GM18861 (cell line): ENCODE results near the gene KAT2A.
"Not testable (repeated sequence)": the region's sequence is repeated elsewhere in the genome, so short reads cannot be mapped to it uniquely, and the experiment has no call there.

Experiments used
- ATAC-seq: cut with Tn5 transposase; IDR thresholded peaks from one replicate; pipeline ENCODE4 v1.9.1; 2021; ENCODE audit not compliant: unreplicated experiment

Gene KAT2A

DNA sequence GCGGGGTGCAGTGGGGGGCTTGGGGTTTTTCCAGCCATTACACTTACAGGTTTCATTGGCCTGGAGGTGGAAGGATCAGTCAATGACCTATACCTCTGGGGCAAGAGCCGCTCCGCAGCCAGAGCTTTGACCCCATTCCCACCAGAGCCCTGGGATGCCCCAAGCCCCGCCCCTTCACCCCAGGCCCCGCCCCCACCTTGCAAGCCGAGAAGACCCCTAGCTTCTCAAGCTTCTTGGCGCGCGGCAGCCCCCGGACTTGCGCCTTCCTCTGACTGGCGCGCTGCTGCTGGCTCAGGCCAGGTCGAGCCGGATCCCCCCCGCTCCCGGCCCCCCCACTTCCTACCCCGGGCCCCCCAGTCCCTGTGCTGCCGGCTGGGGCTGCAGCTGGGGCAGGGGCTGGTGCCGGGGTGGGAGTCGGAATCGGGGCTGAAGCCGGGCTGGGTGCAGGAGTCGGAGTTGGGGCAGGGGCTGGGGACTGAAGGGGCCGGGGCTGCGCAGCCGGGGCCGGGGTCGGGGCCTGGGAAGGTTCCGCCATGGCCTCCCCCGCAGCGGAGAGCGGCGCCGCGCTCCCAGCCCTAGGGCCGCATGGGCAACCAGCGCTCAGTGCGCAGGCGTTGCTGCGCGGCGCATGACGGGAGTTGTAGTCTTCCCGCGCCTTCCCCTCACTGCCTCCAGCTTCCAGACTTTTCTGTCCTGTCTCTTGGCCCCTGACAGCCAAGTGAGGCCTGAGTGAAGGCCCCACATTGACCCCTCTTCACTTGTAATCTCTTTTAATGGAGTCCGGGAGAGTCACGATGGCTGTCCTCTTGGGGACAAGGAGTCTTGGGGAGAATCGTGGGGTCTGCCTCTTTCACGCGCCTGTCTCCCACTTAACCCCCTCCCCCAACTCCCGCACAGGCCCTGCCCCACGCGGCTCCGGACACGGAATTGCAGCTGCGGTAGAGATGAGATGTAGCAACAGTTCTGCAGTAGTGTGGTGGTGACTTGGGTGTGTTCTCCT, at the start of gene KAT2A:
Gene KAT2A (minus strand): TSS at position 598 of the 1,000 bp plus-strand sequence. CDS start 63 bp downstream, at position 535.
- peak; percentile 63 for ATAC-seq

DNA sequence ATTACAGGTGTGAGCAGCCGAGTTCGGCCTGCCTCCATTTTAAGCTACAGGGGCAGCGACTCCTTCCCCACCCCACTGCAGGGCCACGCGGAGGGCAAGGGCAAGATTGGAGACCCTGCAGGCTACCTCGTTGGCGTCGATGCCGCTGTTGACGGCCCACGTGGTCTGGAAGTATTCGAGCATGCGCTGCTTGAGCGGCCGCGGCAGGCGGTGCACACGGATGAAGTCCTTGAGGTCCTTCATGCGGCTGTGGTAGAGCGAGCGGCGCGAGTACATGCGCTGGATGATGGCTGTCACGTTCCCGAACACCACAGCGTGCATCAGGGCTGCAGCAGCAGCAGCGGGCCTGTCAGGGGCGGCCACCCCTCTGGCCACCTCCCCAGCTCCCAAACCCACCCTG, 48.2 kb upstream of the KAT2A start:
- ATAC-seq, result no peak

DNA sequence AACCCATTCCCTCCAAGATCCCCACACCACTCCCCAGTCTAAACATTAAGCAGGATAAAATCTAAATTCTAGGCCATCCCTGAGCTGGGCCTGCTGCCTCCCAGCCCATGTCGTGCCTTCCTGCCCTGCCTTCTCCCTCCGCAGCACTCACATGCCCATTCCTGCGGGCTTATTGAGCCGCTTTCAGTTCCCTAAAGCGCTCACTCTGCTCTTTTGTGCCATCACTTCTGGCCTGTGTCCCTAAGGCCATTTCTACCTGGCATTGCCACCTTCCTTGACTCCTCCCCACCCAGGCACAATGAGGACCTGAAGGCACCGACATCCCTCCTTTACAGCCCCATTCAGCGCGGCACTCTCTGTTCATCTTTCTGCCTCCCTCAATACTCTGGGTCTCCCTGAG, 46.6 kb upstream of the KAT2A start:
- ATAC-seq, result no peak

DNA sequence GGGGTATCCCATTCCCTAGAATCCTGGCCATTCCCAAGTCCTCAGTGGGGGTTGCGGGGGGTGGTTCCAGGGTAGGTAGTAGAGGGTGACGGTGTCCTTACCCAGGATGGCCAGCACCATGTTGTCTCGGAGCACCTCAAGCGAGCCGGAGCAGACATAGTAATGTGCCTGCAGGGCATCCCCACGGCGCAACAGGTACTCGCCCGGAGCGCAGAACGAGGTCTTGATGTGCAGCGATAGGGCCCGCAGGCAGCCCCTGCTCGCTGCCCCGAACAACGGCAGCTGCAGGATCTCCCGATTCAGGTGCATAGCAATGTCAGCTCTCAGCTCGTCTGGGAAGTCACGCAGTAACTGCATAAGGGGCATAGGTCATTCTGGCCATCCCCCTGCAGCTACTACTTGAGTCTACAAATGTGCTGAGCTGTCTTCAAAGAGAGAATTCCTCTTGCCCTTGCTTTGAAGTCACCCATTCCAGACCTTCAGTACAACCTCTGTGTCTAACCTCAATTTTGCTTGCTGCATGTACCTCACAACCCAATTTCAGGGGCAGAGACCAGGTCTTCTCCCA, 45.1 kb upstream of the KAT2A start:
- no peak for ATAC-seq

DNA sequence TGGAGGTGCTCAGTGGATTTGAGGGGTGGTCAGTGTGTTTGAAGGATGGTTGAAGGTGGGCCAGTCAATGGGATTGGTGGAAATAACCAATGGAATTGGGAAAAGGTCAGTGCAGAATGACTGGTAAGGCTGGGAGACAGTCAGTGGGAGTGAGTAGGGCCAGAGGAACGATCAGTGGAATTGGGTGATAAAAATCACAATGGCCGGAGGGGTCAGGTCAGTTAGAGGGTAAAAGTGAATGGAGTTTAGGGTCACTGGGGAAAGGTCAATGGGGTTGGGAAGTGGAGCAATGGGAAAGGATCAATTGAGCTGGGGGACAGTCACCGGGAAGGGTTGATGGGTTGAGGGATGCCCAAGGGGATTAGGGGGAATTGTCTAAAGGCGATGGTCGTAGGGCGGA, 44.6 kb upstream of the KAT2A start:
- no peak for ATAC-seq

DNA sequence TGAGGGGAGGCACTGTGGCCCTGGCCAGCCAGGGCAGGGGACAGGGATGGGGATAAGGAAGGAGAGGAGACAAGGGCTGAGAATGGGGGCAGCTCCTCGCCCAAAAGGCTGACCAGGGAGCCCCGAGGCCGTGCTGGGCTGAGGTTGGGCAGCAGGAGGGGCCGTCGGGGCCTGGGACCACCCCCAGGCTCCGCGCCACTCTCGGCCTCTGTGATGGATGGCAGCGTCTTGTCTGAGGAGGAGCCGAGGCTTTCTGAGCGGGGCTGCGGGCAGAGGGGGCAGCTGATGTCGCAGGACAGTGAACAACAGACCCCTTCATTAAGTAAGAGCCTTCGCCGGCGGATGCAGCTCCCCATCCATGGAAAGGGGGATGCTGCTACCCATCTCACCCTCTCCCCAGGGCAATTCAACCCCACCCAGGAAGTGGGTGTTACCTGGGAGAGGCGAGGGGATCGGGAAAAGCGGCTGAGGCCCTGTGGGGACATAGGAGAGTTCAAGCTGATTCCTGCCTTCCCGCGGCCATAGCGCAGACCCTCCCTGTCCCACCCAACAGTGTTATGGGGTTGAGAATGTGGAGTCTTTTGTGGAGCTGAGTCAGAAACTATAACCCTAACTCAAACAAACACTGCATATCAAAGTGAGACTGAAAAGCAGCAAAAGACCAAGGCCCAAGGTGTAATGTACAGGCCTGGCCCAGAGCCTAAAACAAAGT, 42.7 kb upstream of the KAT2A start:
- ATAC-seq, result no peak

DNA sequence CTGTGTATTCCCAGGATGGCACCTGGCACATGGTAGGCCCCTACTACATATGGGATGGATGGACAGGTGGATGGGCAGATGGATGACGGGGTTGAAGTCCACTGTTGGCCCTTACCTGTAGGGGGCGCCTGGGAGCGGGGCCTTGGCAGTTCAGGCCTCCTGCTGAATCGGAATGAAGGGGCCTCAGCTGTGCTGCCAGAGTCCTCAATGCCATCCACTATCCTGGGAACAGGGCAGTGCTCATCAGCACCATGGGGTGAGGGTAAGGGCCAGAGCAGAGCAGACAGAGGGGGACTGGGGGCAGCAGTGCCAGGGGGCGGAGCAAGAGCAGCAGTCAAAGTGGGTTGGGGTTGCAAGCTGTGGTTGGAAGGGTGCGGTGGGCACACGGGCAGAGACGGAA, 41.9 kb upstream of the KAT2A start:
- ATAC-seq, result no peak

DNA sequence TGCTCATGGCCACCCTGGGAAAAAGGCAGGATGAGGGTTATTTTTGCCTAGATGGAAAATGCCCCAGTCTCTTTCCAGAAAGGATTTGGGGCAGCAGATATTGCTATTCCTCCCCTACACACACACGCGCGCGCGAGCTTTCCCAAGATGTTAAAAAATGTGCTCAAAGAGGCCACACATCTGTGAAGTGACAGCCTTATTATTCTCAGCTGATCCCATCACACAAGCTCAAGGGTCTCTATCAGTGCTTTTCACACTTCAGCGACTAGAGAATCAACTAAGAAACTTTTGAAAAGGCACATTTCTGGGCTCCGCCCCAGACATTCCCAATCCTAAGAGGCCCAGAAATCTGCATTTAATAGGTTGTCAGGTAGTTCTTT, 39.4 kb upstream of the KAT2A start:
- ATAC-seq, result no peak

DNA sequence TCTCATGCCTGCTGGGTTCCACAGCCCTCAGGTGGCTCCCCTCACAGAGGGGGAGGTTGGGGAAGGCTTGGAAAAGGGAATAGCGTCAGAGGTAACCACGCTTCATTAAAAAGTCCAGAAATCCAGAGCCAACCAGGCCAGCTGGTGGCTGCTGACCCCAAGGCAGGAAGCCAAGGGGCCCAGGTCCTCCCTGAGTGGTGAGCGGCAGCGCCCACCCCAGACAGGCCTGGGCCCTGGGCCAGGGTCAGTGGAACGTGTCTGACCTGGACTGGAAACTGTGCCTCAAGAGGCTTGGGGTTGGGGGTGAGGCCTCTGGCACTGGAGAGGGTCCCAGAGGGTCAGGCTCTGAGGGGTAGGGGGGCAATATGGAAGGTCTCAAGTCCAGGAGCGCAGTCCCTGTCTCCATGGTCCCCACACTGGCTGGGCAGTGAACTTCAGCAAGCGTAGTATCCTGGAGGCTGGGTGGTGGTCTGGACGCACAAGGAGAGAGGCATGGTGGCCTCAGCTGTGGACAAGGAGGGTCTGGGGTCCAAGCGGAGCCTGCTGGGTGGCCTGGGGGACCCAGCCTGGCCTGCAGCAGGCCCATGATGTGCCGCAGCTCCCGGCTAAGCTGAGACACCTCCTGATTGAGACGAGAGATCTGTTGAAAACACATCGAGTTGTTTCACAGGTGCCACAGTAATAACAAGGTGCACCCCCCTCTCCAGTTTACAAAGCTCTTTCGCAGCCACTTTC, 38.8 kb upstream of the KAT2A start:
- ATAC-seq, result no peak

DNA sequence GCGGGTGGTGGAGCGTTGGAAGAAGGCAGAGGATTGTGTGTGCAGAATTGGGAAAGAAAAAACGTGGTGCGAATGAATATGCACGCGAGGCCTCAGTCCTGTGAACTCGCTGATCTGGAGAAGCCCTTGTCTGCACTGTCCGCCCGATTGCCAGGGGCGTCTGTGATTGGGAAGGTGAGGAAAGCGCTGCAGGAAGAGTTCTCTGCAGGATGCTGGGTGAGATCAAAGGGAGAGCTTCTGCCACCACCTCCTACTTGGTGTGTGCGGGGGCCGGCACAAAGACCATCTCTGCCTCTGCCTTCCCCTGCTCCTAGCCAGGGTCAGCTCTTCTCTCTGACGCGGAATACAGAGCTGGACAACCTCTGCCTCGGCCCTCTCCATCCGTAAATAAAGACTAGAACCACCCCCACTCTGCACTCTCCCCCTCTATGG, 34.5 kb upstream of the KAT2A start:
- ATAC-seq, result no peak

DNA sequence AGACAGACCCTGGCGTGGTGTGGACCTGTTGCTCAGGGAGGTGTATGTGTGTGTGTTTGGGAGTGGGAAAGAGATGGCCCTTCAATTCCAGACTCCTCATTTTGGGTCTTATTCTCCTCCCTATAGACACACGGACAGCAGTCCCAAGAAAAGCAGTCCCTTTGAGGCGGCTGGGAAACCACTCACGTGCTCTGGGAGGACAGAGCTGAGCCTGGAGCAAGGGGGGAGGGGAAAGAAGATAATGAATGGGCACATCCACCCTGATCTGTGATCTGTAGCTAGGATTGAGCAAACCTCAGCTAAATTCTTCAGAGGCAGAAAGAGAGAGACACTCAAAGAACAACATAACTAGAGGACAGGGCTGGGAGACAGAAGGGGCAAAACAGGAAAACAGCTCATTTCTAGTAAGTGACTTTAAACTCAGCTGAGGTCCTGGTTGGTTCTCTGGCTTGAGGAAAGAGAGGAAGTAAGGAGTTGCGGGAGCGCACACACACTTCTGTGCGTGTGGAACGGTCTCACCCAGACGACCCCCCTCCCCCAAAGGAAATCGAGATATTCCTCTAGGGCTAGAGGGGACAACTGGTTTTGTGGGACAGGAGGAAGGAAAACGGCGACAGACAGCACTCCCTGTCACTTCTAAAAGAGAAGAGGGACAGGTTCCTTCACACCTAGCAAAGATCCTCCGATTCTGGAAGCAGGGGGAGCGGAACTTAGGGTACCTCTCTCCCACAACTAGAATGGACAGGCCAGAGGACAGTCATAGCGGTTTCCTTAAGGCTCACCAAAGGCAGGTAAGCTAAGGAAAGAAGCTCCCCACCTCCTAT, 33.0 kb upstream of the KAT2A start:
- no peak for ATAC-seq

DNA sequence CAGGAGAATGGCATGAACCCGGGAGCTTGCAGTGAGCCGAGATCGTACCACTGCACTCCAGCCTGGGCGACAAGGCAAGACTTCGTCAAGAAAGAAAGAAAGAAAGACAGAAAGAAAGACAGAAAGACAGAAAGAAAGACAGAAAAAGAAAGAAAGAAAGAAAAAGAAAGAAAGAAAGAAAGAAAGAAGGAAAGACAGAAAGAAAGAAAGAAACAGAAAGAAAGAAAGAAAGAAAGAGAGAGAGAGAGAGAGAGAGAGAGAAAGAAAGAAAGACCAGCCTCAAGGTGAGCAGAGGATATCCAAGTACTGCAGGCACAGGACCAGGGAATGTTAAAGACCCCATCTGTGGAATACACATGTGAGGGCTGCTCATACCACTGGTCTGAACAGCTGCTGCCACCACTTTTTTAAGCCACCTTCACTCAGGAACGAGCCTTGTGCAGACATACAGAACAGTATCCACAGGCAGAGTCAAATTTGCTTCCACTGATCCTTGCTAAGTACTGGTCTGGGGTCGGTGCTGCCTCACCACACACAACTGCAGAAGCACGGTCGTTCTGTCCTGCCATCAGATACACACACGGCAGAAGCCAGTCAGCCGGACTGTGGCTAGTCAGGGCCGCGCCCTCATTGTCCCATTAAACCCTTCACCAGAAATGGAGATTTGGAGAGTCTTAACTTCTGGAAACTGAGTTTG, 25.9 kb upstream of the KAT2A start:
- ATAC-seq, result no peak

DNA sequence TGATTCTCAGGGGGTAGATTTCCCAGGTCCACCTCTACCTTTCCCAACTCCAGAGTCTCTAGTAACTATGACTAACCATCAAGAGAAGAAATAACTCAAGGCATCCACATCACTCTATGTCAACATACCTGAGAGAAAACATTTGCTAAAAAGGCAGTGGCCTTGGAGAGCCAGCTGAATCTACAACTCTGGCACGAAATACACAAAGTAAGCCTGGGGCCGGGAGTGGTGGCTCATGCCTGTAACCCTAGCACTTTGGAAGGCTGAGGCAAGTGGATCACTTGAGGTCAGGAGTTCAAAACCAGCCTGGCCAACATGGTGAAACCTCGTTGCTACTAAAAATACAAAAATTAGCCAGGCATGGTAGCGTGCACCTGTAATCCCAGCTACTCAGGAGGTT, 22.0 kb upstream of the KAT2A start:
- ATAC-seq, result not testable (repeated sequence)

DNA sequence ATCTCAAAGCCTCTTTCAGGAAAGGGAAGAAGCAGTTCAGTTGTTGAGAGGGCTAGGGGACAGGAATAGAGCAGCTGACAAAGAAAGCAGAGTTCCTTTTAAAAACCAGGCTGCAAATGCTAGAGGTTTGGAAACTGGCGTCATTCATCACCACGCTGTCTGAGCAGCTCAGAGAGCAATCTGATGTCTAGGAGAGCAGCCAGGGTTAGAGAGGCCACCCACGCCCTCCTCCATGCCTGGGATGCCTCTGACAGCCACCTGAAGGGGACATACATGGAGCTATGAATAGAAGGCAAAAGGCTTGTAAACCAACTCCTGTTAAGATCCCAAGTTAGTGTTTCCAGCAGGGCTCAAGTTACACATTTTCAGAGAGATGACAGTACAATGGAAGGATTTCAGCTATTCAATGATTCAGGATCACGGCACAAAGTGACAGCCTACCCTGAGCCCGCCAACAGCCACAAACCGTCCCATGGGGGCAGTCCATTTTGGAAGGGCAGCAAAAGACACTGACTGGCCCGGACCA, 21.3 kb upstream of the KAT2A start:
- no peak for ATAC-seq

DNA sequence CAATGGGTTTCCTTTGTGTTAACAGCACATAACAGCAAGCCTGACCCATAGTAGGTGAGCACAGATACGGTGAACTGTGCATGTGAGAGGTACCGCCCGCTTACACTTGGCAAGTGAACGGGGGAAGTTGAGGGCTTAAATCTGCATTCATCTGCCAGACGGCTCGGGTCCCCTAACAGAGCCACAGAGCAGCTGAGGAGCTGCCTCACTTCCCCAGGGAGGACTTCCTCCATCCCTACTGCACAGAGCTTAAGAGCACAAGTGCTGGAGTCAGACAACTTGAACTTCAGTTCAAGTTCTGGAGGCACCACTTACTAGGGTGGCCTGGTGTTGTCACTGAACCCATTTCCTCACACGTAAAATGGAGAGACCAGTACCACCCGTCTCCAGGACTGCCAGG, 20.2 kb upstream of the KAT2A start:
- no peak for ATAC-seq

DNA sequence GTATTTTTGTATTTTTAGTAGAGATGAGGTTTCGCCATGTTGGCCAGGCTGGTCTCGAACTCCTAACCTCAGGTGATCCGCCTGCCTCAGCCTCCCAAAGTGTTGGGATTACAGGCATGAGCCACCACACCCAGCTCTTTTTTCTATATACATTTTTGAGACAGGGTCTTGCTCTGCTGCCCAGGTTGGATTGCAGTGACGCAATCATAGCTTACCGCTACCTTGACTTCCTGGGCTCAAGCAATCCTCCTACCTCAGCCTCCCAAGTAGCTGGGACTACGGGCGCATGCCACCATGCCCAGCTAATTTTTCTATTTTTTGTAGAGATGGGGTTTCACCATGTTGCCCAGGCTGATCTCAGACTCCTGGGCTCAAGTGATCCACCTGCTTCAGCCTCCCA, 19.5 kb upstream of the KAT2A start:
- not testable (repeated sequence) for ATAC-seq

DNA sequence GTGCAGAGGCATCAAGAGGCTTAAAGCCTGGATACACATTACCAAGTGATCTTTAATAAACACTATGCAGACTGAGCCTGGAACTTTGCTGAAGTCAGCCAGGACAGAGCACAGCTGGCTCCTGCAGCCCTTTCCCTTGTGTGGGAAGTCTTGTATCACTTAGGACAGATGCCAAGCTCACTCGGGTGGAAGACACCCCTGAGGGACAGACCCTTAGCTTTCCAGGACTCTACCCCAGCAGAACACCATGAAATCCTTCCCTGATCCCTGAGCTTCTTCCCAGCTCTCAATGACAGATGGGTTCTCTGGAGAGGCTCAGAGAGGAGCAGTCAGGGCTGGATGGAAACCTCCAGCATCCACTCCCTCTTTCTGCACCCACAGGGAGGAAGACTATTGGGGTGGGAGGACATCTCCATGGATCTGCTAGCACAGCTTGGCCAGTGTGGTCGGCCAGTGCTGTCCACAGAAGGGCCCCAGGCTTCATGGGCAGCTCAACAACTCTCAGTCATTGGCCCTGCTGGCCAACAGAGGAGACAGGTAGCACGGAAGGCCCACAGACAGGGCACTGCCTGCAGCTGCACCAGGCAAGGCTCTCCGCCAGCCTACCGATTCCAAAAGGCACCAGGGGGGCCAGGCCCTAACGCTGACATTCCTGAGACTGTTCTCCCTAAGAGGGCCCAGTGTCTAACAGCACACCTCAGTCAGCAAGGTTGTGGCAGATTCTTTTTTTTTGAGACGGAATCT, 17.8 kb upstream of the KAT2A start:
- no peak for ATAC-seq

DNA sequence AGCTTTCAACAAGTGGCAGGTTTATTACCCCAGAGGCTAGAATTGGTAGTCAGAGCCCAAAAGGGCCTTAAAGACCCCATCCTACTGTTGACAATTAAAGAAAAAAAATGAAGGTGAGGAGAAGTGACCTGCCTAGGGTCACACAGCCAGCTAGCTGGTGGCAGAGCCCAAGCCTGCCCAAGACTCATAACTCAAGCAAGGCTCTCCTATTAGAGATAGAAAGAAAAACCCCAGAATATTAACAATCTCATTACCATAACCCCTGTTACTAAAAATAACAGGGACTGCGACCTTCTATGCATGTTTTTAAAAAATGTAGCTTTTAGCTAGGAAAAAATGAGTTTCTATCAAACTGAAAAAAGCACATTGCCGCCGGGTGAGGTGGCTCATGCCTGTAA, 15.5 kb upstream of the KAT2A start:
- no peak for ATAC-seq
